Measurements from ENCODE around the gene SPATA31C2. TPM values are rescaled to one million over a fixed set of nuclear protein-coding genes. Genes with fewer than 3 reads are reported as not detected.
"Not testable (repeated sequence)": the region's sequence is repeated elsewhere in the genome, so short reads cannot be mapped to it uniquely, and the experiment has no call there.

SPATA31C2 gene
- total RNA-seq, 2 experiments from 2014 or later: not detected

- ATAC-seq (ENCODE audit: low read depth): no peak
- Mint-ChIP-seq H3K27ac (no peak overlapping the region), H3K4me3 (no peak overlapping the region), H3K9me3 (peaks cover 2% of the 10 kb centered on the region), H3K36me3 (no peaks in the 10 kb centered on the region), H3K4me1 (no peaks in the 10 kb centered on the region), H3K27me3 (peaks cover 26% of the 10 kb centered on the region)
- no peak for DNase-seq
- POLR2A ChIA-PET: no interaction called here
Observed at GRCh38 chr9:88168564-88168963, 30.3 kb upstream of the SPATA31C2 start.

- POLR2A ChIA-PET: no interaction called here
- Mint-ChIP-seq H3K9me3 (peaks cover 2% of the 10 kb centered on the region), H3K27ac (no peak overlapping the region)
Observed at GRCh38 chr9:88166660-88167059, 28.4 kb upstream of the SPATA31C2 start.

GRCh38 chr9:88164850-88165249, 26.6 kb upstream of the SPATA31C2 start:
- no peaks in the 10 kb centered on the region for H3K4me1 Mint-ChIP-seq
- H3K27ac Mint-ChIP-seq: no peak overlapping the region
- H3K4me3 Mint-ChIP-seq: no peak overlapping the region
- POLR2A ChIA-PET: no interaction called here
- H3K27me3 Mint-ChIP-seq: peaks cover 34% of the 10 kb centered on the region
- peaks cover 2% of the 10 kb centered on the region for H3K9me3 Mint-ChIP-seq
- DNase-seq: no peak
- no peak for ATAC-seq (ENCODE audit: low read depth)
- H3K36me3 Mint-ChIP-seq: no peaks in the 10 kb centered on the region

More at GRCh38 chr9:88166660-88167059, 28.4 kb upstream of the SPATA31C2 start:
- ATAC-seq (ENCODE audit: low read depth) (no peak), DNase-seq (no peak)
- H3K27me3 Mint-ChIP-seq: peaks cover 30% of the 10 kb centered on the region
- no peaks in the 10 kb centered on the region for H3K36me3 Mint-ChIP-seq
- H3K4me1 Mint-ChIP-seq: no peaks in the 10 kb centered on the region
- no peak overlapping the region for H3K4me3 Mint-ChIP-seq

- POLR2A ChIA-PET: no interaction called here
- ATAC-seq (ENCODE audit: low read depth): no peak
- no peaks in the 10 kb centered on the region for H3K9me3 Mint-ChIP-seq
- H3K4me1 Mint-ChIP-seq: no peaks in the 10 kb centered on the region
- H3K4me3 Mint-ChIP-seq: no peak overlapping the region
- DNase-seq: no peak
- no peak overlapping the region for H3K27ac Mint-ChIP-seq
- H3K27me3 Mint-ChIP-seq: peaks cover 29% of the 10 kb centered on the region
- H3K36me3 Mint-ChIP-seq: no peaks in the 10 kb centered on the region
Observed at GRCh38 chr9:88161144-88161543, 22.9 kb upstream of the SPATA31C2 start.

- Mint-ChIP-seq H3K4me3 (no peak overlapping the region), H3K9me3 (no peaks in the 10 kb centered on the region), H3K27me3 (peaks cover 30% of the 10 kb centered on the region), H3K4me1 (no peaks in the 10 kb centered on the region), H3K36me3 (no peaks in the 10 kb centered on the region), H3K27ac (no peak overlapping the region)
- POLR2A ChIA-PET: no interaction called here
- DNase-seq (no peak), ATAC-seq (ENCODE audit: low read depth) (no peak)
Observed at GRCh38 chr9:88143957-88144625, 5.8 kb upstream of the SPATA31C2 start.

GRCh38 chr9:88143179-88143578, 4.9 kb upstream of the SPATA31C2 start:
- H3K27ac Mint-ChIP-seq: no peak overlapping the region
- DNase-seq (no peak), ATAC-seq (ENCODE audit: low read depth) (no peak)
- POLR2A ChIA-PET: no interaction called here
- H3K9me3 Mint-ChIP-seq: no peaks in the 10 kb centered on the region
- H3K36me3 Mint-ChIP-seq: no peaks in the 10 kb centered on the region
- no peak overlapping the region for H3K4me3 Mint-ChIP-seq
- H3K4me1 Mint-ChIP-seq: no peaks in the 10 kb centered on the region
- peaks cover 28% of the 10 kb centered on the region for H3K27me3 Mint-ChIP-seq

GRCh38 chr9:88133552-88133951, 4.7 kb downstream of the SPATA31C2 start:
- POLR2A ChIA-PET; H3K36me3 Mint-ChIP-seq; DNase-seq; H3K27ac Mint-ChIP-seq; H3K4me3 Mint-ChIP-seq; ATAC-seq (ENCODE audit: low read depth); H3K4me1 Mint-ChIP-seq; H3K27me3 Mint-ChIP-seq; H3K9me3 Mint-ChIP-seq: not testable (repeated sequence)

- H3K27me3 Mint-ChIP-seq; H3K27ac Mint-ChIP-seq; POLR2A ChIA-PET; H3K4me3 Mint-ChIP-seq; H3K9me3 Mint-ChIP-seq; H3K36me3 Mint-ChIP-seq; DNase-seq; ATAC-seq (ENCODE audit: low read depth); H3K4me1 Mint-ChIP-seq: not testable (repeated sequence)
Observed at GRCh38 chr9:88129556-88129955, 8.7 kb downstream of the SPATA31C2 start.

GRCh38 chr9:88127700-88128300, 10.5 kb downstream of the SPATA31C2 start:
- POLR2A ChIA-PET; H3K27ac Mint-ChIP-seq; H3K4me1 Mint-ChIP-seq; H3K36me3 Mint-ChIP-seq; H3K27me3 Mint-ChIP-seq; DNase-seq; H3K9me3 Mint-ChIP-seq; ATAC-seq (ENCODE audit: low read depth); H3K4me3 Mint-ChIP-seq: not testable (repeated sequence)

- POLR2A ChIA-PET; ATAC-seq (ENCODE audit: low read depth); H3K36me3 Mint-ChIP-seq; H3K9me3 Mint-ChIP-seq; H3K4me3 Mint-ChIP-seq; DNase-seq; H3K4me1 Mint-ChIP-seq; H3K27me3 Mint-ChIP-seq; H3K27ac Mint-ChIP-seq: not testable (repeated sequence)
Observed at GRCh38 chr9:88123413-88123812, 14.9 kb downstream of the SPATA31C2 start.

- POLR2A ChIA-PET; H3K27me3 Mint-ChIP-seq; ATAC-seq (ENCODE audit: low read depth); H3K36me3 Mint-ChIP-seq; H3K27ac Mint-ChIP-seq; H3K9me3 Mint-ChIP-seq; H3K4me3 Mint-ChIP-seq; H3K4me1 Mint-ChIP-seq; DNase-seq: not testable (repeated sequence)
Observed at GRCh38 chr9:88118121-88118520, 20.2 kb downstream of the SPATA31C2 start.

- H3K4me1 Mint-ChIP-seq; H3K27ac Mint-ChIP-seq; POLR2A ChIA-PET; H3K27me3 Mint-ChIP-seq; H3K9me3 Mint-ChIP-seq; H3K4me3 Mint-ChIP-seq; ATAC-seq (ENCODE audit: low read depth); DNase-seq; H3K36me3 Mint-ChIP-seq: not testable (repeated sequence)
Observed at GRCh38 chr9:88114968-88115612, 23.2 kb downstream of the SPATA31C2 start.

- H3K27ac Mint-ChIP-seq; DNase-seq; ATAC-seq (ENCODE audit: low read depth); H3K27me3 Mint-ChIP-seq; H3K4me1 Mint-ChIP-seq; H3K4me3 Mint-ChIP-seq; H3K36me3 Mint-ChIP-seq; POLR2A ChIA-PET; H3K9me3 Mint-ChIP-seq: not testable (repeated sequence)
Observed at GRCh38 chr9:88114283-88114967, 23.9 kb downstream of the SPATA31C2 start.
